HG03159 (cell line): Measurements from ENCODE around the gene FAM241A.
"Not testable (repeated sequence)": the region's sequence is repeated elsewhere in the genome, so short reads cannot be mapped to it uniquely, and the experiment has no call there.

ENCODE experiments used
- ATAC-seq: cut with Tn5 transposase; IDR thresholded peaks from one replicate; pipeline ENCODE4 v1.9.1; 2021; ENCODE audit warnings: mild to moderate bottlenecking, moderate library complexity; ENCODE audit not compliant: unreplicated experiment

Gene FAM241A

DNA sequence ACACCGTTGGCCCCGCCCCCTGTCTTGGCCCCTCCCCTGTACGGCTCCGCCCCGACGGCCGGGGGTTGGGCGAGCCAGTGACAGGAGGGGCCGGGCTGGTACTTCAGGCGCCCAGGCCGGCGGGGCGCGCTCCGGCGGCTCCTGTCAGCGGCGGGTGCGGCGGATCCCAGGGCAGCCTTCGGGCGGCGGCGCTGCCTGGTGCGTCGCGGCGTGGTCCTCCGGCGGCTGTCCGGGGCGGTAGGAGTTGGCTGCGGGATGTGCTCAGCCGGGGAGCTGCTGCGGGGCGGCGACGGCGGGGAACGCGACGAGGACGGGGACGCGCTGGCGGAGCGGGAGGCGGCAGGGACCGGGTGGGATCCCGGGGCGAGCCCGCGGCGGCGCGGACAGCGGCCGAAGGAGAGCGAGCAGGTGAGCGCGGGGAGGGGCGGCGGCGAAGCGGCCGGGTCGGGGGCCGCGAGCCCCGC, at the start of gene FAM241A:
Gene FAM241A, plus strand, starts transcription at position 129 of the 464 bp plus-strand sequence. Its CDS starts 127 bp downstream, at position 256.
- ATAC-seq = peak; percentile 88

DNA sequence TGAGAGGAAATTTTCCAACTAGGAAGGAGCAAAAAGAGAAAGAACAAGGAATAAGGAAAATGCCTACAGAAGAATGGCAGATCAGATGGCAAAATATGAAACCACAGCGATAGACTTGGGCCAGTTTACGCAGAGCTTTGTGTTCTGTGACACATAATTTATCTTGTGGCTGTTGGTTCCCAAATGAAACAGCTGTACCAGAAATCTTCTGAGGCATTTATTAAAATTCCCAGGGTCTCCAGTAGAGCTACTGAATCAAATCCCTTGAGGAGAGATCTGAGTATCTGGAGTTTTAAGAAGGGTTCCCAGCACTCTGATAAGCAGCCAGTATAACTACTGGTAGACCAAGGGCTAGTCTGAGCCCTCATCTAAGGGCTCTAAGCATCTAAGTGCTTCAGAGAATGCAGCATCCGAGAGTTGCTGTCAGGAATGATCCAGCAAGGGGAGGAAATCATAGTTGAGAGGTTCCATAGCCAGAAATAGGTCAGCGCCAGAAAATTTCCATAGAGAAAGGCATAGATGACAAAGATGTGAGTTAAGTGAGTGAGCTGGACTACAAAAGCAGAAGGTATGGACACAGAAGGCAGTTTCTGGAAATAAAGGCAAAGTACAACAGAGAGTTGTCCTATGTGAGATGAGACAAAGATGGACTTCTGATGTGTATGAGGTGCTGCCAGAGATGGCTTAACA, 46.3 kb upstream of the FAM241A start:
- no peak for ATAC-seq

DNA sequence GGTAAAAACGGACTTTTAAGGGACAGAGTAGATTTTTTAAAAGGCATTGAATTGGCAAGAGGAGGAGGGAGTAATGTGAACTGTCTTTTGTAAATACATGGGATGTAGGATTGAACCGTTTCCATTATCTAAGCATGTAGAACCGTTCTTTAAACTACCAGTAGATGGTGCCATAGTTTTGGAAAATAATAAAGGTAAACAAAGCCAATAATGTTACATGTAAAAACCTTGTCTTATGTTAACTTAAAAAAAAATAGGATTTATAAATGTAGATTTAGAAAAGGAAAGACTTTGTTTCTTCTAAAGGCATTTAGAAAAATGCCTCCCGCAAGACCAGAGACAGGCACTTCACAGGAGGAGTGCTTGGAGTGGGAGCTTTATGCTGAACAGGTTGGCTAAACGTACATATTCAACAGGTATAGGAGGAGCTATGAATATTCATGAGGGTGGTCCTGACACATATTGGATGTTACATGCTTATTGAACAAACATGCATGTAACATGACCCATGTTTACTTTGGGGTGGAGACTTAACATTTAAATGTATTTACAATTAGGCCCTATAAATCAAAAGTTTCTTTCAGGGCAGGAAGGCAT, 45.5 kb upstream of the FAM241A start:
- peak; percentile 62 for ATAC-seq

DNA sequence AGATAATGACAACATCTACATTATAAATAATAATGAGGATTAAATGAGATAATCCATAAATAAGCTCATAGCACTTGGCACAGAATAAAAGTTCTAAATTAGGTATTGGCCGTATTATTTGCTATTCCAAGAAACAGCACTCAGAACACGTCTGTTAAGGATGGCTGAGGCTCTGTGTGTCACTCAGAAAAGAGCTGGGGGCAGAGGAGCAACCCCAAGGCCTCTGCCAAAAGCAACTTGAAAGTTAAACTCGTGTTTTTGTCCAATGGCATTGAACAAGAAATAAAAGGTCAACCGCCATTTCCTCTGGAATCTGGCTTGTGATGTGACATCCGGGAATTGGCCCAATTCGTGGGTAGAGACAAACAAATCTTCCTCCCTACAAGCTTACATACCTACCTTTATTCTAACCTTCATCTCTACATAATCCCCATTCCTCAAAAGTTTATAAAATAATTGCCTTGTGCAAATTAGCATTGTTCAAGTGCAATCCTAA, 42.3 kb upstream of the FAM241A start:
- ATAC-seq = no peak

DNA sequence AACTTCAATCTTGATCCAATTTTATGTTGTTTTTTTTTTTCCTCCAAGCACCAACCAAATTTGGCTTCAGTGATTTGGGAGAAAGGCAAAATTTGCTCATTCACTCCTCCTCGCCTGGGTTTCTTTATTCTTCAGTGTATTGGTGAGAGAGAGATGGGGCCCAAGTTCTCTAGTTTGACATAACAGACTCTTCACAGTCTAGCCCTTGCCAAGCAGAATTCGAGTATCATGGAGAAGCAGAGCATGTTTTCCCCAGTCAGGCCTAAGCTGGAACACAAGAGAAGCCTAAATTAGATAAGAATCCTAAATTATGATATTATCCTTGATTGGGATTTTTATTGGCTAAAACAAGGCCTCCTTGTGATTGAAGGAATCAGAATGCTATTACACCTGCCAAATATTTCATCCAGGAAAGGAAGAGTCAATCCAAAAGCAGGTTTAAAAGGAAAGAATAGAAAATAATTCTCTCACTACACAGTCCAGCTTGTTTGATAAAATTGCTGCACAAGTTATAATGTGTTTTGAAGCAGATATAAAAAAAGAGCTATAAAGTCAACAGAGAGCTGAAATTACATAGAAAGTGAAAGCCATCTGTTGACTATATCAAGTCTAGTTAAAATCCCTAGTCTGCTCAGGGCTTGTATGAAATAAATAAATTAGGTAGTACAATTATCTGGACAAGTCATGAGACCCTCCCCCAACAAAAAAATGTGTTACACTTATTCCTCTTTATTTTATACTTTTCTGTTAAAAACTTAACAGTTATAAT, 39.9 kb upstream of the FAM241A start:
- ATAC-seq = no peak

DNA sequence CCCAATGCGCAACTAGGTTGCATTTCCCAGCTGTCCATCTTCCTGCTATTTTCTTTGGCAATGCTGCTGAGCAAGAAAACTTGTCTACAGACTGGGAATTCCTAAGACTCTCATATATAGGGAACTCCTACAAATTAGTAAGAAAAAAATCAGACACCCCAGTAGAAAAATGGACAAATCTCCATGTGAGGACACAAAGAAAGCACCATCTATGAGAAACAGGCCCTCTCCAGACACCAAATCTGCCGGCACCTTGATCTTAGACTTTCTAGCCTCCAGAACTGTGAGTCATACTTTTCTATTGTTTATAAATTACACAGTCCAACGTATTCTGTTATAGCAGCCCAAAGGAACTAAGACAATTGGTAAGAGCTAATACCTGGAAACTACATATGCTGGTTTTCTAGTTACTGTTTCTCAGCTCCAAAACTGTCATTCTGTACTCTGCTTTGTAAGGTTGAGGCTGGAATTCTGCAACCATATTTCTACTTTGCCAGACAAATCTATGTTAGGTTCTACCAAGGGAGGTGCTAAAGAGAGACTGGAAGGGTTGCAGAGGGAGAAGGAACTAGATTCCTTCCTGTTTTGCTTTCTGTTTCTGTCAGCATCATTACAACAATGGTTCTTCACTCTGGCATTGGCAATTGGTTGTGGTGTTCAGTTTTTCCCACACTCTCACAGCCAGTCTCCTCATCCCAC, 35.7 kb upstream of the FAM241A start:
- ATAC-seq = peak; percentile 55

DNA sequence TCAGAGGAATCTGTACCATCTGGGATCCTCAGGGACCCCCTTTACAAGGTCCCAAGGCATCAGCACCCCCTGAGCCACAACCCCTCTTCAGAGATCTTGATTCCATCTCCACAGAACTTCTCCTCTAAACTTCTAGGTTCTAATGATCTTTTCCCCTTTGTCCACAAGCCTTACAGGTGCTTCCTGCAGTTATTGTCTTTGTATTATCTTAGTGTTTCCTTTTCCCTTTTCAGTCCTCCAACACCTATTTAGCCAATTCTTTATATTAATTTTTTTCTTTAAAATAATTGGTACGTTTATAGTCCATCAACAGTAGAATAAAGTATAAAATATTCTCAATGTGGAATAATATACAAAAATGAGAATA, 35.2 kb upstream of the FAM241A start:
- no peak for ATAC-seq

DNA sequence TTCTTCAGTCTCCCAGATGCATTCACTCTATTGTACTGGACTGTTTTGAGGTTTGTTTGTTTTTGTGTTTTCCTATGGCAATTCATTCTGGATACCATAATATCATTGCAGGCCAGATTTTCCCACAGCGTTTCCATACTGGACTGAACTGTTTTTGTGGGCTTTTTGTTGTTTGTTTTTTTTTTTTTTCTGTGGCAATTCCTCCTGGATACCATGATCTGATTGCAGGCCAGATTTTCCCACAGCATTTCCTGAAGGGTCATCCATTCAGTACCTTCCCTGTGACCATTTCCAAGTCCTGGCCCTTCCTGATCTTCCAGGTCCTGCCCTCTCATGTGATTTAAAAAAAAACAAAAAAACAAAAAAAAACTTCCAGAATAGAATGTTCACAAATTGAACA, 33.9 kb upstream of the FAM241A start:
- no peak for ATAC-seq

DNA sequence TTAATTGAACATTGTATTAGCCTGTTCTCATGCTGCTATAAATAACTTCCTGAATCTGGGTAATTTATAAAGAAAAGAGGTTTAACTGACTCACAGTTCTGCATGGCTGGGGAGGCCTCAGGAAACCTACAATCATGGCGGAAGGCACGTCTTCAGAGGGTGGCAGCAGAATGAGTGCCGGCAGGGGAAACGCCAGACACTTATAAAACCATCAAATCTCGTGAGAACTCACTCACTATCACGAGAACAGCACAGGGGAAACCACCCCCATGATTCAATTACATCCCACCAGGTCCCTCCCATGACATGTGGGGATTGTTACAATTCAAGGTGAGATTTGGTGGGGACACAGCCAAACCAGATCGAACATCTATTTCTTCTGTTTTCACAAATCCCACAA, 33.2 kb upstream of the FAM241A start:
- ATAC-seq = not testable (repeated sequence)

DNA sequence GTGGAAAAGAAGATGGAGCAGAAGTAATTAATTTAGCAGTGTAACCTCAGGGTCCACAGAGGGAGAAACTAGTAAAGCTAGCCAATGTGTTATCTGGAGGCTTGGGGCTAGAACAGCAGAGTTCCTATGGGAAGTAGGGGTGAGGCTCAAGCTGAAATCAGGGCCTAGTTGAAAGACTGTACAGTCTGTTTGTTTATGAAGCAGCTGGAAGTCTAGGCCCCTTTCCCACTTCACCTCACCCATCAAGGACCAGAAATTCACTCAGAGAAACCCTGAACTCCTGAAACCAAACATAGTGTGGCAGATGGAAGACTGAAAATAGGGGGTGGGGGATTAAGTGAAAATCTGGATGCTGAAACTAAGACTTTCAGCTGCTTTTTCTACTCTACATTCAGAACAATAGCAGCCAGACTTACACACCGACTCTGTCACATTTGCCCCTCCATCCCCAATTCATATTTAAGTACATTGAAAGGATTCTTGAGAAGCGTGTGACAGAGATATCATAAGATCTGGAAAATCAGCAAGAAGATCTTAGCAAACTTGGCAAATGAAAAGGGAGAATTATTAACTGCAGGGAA, 32.6 kb upstream of the FAM241A start:
- no peak for ATAC-seq

DNA sequence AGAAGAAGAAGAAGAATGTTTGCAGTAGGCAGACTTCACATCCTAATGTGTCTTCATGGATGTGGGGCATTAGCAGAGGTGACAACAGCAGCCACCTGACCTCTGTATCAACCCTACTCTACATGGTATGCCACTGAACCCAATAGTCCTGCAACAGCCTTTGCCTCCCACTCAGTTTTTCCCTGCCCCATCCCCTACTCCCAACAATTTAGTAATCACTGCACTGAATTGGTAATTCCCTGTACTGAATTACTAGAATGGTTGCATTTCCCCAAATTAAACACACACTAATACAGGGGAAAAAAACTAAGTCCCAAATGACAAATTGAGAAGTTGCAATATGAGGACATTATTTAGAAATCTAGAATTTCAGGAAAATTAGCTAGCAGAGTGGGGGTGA, 31.4 kb upstream of the FAM241A start:
- no peak for ATAC-seq

DNA sequence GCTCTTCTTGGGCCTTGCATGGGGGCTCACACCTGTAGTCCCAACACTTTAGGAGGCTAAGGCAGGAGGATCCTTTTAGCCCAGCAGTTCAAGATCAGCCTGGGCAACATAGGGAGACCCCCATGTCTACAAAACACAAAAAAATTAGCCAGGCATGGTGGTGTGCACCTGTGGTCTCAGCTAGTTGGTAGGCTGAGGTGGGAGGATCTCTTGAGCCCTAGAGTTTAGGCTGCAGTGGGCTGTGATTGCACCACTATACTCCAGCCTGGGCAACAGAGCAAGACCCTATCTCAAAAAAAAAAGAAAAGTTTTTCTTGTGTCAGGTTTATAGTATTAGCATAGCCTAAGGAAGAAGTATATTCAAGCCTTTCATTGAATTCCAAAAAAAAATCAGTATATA, 30.8 kb upstream of the FAM241A start:
- no peak for ATAC-seq

DNA sequence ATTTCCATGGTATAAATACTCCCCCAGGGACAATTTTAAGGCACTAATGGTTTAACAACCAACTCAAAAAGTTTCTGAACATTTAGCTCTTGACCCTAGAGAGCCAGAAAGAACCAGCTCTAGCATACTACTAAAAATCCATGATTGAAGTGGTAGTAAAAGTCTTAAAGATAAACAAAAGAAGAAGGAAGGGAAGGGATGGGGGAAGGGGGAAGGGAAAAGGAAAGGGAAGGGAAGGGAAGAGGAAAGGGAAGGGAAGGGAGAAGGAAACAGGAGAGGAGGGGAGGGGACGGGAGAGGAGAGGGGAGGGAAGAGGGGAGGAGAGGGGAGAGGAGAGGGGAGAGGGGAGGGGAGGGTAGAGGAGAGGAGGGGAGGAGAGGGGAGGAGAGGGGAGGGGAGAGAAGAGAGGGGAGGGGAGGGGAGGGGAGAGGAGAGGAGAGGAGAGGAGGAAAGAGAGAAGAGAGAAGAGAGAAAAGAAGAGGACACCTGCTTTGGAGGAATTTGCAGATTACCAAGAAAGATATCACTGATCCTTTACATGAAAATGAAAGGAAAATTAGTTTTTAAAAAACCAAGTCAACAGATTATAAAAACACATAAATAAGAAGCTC, 26.4 kb upstream of the FAM241A start:
- no peak for ATAC-seq

DNA sequence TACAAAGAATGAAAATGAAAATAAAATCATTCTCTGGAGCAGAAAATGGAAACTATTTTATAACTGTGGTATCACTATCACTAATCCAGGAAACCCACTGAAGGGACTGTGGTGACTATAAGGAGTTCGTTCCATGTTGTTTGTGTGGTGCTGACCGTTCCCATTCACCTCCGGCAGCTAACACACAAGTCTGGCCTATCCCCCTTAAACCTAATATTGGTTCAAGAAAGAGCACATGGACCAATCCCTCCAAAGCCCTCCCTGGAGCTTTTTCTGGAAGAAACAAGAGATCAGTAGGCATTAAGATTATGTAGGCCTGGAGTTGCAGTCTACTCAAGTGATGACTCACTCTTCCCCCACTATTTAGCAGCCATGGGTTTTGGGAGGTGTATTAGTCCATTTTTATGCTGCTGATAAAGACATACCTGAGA, 25.9 kb upstream of the FAM241A start:
- peak; percentile 87 for ATAC-seq

DNA sequence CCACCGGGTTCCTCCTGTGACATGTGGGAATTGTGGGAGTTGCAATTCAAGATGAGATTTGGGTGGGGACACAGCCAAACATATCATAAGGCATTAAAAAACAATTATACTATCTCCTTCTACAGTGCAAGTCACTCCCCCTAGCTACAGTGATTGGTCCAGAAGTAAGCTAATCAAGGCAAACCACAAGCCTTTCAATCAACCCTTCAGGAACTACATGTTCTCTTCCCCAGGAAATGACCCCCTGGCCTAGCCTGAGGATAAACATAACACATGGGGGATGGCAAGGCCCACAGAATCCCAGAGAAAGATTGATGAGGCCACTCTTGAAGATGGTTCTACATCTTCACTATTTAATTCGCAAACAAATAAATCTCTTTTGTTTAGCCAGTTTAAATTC, 25.2 kb upstream of the FAM241A start:
- ATAC-seq = no peak

DNA sequence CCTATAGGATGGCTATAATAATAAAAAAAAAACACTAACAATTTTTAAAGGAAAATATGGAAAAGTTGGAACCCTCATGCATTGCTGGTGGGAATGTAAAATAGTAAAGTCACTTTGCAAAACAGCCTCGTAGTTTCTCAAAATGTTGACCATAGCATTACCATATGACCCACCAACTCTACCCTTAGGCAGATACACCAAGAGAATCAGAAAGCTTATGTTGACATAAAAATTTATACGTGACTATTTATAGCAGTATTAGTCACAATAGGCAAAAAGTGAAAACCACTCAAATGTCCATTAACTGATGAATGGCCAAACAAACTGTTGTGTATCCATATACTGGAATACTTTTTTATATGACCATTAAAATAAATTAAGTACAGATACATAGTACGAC, 19.8 kb upstream of the FAM241A start:
- ATAC-seq = no peak

DNA sequence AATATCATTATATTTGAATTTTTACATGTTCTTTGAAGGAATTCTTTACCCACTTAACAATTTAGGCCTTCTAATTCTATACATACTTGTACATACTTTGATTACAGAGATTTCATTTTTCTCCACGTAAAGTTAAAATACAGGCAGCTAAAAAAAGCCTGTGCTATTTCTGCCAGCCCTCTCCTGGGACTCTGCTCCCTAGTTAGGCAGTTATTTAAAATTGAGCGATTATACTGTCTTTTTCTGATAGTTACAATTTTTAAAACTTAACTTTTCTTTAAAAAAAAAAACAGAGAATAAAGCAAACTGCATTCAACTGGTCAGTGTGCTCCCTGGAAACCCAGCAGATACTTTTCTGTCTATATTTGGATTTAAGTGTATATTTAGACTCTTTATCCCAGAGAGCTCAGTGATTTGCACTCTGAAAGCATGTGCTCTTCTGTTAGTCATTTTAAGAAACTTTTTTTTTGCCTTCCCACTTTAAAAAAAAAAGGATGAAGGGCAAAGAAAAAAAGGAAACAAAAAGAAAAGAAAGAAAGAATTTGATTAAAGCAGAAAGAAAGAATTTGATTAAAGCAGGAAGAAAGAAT, 18.1 kb upstream of the FAM241A start:
- no peak for ATAC-seq

DNA sequence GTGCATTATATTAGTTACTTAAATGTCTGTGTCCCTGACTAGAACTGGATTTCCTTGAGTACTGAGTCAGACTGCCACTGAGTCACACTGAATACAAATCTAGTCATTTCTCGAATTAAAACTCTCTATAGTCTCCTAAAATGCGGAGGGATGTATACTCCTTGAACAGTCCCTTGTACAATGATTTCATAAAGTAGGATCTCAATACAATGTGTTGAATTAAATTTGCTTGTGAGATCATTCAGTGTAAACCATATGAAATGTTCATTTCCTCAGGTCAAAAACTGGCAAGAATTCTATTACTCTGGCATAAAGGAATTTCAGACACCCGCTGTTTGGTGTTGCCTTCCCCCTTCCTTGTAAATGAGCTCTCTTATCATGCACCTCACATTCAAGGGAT, 17.5 kb upstream of the FAM241A start:
- ATAC-seq = no peak

DNA sequence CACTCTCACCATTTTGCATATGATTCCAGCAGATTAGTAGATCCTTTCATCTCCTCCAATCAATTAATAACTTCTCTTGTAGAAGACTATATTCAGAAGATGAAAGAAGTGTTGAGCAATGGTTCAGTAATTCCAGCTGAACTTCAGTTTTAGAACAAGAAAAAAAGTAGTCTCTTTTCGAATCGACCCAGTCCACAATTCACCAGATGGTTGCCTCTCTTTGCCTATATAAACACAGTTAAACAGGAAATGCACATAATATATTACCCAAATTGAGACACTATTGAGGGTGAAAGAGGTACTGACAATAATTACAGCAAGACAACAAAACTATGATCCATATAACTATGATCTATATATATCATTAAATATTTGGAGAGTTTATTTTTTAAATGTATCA, 16.8 kb upstream of the FAM241A start:
- no peak for ATAC-seq

DNA sequence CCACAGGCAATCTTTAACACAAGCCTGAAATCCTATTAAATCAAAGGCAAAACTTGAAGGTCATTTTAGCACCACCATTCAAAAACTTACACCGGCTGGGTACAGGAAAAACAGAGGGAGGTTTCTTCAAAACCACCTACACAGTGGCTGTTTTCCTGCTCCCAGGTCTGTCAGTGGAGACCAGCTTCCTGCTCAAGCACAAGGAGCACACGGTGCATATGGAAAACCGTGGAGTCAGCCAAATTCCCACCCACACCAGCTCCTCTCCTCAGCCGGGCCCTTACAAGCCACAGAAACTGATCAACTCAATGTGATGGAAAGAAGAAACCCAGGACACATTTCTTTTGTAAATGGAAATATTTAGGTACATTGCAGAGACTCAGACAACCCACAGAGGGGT, 14.3 kb upstream of the FAM241A start:
- no peak for ATAC-seq
